HUDEP-2 (cell line): ENCODE measurements around the gene SCAMP2.
"Not testable (repeated sequence)": the region's sequence is repeated elsewhere in the genome, so short reads cannot be mapped to it uniquely, and the experiment has no call there.

ENCODE experiments used
- DNase-seq, 76 experiments: peaks; one replicate each; lab custom pipeline; 2025; ENCODE audit not compliant: unreplicated experiment in 76 of 76; lab: John Stamatoyannopoulos, UW

Gene SCAMP2, protein sequence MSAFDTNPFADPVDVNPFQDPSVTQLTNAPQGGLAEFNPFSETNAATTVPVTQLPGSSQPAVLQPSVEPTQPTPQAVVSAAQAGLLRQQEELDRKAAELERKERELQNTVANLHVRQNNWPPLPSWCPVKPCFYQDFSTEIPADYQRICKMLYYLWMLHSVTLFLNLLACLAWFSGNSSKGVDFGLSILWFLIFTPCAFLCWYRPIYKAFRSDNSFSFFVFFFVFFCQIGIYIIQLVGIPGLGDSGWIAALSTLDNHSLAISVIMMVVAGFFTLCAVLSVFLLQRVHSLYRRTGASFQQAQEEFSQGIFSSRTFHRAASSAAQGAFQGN

DNA sequence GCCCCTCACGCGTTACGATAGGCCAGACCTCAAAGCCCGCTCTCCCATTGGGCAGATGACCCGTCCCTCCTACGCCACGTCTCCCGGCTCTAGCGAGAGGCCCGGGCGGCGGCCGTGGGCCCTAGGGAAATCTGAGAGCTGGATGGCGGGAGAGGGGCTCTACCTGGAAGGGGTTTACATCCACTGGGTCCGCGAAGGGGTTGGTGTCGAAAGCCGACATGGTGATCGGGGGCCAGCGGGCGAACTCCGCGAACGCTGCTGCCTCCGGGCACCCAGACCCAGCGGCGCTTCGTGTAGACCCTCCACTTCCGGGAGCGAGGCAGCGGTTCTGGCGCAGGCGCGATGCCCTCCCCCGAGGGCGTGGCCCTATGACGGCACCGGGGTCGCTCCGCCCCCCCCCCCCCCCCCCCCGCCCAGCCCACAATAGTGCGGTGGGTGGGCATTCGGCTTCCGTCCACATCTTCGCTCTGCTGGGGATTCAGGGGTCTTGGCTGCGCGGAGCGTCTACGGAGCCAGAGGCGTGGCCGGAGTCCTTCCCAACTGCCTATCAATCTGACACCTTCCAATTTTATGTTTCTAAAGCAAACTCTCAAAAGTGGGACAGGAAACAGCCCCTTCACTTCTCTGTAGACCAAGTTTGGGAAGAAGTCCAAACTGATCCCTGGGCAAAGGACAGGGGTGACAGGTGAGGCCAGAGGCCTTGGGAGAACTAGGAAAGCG is at the start of gene SCAMP2:
Gene SCAMP2 (minus strand): TSS at position 330 of the 720 bp plus-strand sequence. CDS start 110 bp downstream, at position 220.
- DNase-seq: peak in 75 of 76 experiments; percentile 49 to 99 (median 85)

DNA sequence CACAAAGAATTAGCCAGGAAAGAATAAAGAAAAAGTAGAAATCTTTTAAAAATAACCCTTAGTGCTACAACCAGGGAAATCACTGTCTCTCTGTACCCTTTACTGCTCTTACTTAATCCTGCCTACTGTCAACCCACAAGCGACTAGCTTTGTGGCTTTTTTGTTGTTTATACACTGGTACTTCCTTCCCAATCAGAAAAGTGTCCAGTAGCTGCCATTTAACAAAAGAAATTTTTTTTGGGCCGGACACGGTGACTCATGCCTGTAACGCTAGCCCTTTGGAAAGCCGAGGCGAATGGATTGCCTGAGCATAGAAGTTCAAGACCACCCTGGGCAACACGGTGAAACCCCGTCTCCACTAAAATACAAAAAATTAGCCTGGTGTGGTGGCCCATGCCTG is 47.3 kb upstream of the SCAMP2 start:
- no peak for DNase-seq

DNA sequence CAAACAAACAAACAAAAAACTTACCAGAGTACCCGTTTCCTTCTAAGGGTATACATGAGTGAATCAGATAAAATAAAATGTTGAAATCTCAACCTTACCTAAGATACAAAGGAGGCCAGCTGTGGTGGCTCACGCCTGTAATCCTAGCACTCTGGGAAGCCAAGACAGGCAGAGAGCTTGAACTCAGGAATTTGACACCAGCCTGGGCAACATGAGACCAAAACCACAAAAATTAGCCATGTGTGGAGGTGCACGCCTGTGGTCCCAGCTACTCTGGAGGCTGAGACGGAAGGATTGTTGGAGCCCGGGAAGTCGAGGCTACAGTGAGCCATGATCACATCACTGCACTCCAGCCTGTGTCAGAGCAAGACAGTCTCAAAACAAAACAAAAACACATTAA is 44.5 kb upstream of the SCAMP2 start:
- no peak for DNase-seq

DNA sequence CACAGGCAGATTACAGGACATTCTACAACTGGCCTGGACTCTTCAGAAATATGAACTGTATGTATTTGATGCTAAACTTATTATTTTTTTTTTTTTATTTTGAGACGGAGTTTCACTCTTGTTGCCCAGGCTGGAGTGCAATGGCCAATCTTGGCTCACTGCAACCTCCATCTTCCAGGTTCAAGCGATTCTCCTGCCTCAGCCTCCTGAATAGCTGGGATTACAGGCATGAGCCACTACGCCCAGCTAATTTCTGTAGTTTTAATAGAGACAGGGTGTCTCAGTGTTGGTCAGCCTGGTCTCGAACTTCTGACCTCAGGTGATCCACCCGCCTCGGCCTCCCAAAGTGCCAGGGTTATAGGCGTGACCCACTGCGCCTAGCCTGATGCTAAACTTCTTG is 40.6 kb upstream of the SCAMP2 start:
- not testable (repeated sequence) for DNase-seq

DNA sequence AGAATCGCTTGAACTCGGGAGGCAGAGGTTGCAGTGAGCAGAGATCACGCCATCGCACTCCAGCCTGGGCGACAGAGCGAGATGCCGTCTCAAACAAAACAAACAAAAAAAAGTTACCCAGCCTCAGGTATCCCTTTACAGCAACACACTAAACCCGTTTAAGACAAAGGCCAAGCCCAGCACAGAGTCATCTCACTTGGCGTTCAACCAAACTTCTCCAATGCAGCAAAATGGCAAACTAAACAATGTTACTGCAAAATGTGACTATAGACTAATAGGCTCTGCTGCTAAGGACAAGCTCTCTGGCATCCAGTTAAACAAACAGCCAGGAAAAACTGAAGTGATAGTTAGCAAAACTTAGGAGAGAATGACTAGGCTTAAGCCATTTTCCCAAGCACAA is 39.9 kb upstream of the SCAMP2 start:
- DNase-seq: peak in 12 of 76 experiments; percentile 0 to 27 (median 12)

DNA sequence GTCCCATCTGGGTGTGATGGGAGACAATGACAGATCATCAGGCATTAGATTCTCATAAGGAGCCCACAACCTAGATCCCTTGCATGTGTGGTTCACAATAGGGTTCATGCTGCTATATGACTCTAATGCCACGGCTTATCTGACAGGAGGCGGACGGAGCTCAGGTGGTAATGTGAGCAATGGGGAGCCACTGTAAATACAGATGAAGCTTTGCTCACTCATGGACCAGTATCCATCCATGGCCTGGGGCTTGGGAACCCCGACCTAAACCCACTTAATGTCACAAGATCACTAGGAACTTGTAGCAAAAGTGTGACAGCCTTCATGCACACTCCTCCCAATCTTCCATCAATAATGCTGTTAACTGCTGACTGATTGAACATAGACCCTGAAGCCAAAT is 35.5 kb upstream of the SCAMP2 start:
- DNase-seq: no peak

DNA sequence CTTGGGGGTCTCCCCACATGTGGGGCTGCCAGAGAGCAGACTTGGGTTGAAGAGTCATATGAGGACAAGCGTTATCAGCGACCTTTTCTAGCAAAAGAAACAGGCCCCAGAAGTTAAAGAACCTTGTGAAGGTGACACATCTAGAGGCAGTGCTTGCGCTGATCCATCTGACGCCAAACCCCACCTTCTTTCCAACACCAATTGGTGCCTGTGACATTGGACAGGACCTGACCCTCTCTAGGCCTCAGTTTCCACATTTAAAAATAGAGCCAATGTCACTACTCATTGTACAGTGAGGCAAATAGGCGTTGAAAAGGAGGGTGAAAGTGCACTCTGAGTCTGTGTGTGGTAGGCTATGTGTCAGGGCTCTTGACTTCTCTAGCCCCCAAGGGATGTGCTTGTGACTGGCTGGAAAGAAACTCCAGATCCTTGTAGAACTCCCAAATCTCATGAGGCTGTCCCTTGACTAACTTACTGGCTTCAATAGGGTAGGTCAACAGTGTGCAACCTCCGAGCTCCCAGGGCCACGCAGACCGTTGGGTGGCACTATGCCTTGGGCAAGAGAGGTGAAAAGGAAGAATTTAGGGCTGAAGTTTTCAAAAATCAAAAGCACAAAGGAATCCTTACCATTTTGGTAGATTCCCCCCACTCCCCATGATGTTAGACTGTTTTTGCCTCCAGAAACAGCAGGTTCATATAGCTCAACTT is 34.2 kb upstream of the SCAMP2 start:
- DNase-seq: peak in 5 of 76 experiments; percentile 12 to 55 (median 35)

DNA sequence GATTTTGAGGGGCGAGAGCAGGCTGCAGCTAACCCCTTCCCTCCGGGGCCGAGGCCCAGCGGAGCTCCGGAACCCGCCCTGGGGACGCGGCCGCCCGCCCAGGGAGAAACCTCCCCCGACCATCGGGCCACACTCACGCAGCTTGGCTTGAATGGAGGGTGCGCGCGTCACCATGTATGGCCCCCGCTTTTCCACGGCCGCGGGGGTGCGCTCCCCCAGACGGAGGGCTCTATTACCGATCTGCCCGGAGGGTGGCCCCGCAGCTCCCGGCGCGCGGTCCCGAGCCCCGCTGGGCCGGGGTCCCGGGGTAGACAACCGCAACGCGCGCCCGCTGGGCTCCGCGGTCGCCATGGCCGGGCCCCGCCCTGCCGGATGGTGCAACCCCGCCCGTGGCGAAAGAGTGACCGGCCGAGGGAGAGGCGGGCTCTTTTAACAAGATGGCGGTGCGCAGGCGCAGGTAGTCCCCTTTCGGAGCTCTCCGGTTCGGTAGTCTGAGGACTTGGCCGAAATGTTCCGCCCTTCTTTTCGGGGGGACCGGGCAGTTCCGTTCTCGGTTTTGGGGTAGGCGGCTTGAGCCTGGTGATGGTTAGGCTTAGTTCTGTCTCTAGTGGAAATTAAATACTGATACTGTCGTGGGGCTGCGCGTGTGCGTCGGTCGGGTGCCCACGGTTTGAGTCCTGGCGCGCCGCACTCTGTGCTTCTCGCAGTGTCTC is 33.4 kb upstream of the SCAMP2 start, which contains the start of gene FAM219B:
Gene FAM219B (minus strand): TSS at position 402 of the 713 bp plus-strand sequence. CDS start 51 bp downstream, at position 351.
- peak in 74 of 76 experiments; percentile 27 to 89 (median 73) for DNase-seq

DNA sequence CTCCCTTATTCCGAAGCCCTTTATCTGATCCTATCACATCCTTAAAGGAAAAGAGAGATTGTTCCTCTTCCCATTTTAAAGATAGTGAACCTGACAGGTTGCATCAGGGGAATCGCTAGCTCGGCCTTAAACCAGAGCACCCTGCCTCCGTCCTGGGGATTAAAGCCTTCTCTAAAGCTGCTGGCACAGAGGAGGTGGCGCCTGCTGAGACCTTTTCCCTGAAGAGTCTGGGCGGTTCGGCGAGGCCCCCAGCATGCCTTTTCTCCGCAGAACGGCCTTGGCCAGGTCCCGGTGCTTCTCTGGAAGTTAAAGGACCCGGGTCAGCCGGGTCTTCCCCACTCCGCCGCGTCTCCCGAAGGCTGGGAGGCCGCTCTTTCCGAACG is 32.9 kb upstream of the SCAMP2 start:
- peak in 12 of 76 experiments; percentile 9 to 50 (median 22) for DNase-seq

DNA sequence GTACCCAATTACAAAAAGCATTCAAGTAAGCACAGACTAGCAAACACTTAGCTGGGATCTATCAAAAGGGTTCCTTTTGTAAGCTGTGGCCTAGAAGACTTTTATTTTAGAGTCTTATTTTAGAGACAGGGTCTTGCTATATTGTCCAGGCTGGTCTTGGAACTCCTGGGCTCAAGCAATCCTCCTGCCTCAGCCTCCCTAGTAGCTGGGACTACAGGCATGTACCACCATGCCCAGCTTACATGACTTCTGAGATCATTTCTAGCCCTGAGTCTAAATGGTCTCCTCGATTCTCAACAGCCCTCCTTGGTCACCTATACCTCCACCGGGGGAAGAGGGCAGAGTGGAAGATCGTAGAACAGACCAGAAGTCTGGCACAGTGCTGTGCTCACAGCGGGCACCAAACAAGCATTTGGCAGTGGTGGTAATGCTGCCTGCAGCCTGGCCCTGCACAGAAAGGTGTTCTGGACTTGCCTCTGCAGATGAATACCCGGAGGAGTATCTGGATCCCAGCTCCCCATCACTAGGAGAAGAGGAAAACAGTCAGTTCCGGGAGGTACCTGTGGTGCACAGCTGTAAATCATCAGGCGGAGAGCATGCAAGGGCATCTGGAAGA is 31.1 kb upstream of the SCAMP2 start:
- no peak for DNase-seq

DNA sequence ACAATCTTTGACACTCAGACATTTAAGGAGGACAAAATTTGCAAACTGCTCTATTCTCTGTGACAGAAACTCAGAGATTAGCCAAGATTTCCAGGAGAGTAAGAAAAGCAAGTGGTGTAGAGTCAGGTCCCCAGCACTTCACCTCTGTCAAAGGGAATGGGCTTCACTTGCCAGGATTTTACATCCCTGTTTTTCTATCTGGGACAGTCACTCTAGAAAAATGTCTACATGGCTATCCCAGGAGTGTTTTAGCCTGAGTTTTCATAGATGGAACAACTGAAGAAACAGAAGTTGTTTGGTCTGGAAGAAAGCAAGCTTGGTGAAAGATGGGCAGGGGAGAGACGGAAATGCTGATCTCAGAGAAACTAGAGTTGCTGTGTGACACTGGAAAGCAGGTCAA is 30.5 kb upstream of the SCAMP2 start:
- DNase-seq: no peak

DNA sequence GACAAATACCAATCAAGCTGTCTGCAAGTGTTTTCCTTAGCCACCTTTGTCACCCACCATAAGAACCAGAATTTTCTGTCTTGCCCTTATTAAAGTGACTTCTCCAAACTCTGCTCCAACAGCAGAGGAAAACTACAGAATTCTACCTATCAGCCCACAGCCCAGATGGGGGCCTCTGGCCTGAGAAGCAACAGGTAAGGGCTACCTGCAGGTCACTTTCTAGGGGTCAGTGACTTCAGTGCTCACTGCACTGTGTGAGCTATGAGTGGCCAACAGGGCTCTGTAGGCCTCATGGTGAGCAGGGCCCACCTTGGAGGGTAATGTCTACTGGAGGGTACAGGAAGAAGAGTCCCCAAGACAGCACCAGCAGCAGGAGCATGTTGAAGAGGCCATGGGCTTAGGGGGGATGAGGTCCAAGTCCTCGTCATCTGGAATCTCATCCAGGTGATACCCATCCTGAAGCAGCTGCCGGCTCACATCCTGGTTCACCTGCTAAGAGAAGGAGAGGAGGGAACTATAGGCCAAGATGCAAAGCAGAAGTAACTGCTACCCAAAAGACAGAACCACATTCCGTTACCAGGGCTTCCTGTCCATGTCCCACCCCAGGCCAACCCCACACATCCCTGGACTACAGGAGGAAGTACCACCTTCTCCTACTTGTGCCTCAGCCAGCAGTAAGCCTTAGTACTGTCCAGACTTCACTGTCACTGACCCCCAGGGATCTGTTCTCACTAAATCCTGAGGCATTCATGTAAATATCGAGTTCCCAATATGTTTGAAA is 29.3 kb upstream of the SCAMP2 start:
- DNase-seq: no peak

DNA sequence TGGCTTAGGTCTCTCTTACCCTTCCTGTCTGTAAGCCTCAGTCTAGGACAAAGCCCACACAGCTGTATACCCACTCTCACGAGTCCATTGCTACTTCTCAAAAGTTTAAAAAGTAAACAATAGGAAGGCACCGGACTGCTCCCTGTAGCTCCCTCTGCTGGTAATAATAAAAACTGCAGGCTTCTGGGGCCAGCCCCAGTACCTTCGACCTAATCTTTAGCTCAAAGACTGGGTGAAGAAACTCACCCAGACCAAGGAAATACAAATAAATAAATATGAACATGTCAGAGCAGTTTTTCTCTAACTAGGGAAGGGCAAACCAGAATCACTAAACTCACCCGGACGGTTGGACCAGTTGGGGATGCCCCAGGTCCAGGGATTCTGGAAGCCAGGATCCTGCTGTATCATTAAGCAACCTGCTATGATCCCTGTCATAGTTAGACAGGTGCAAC is 28.5 kb upstream of the SCAMP2 start:
- DNase-seq: peak in 49 of 76 experiments; percentile 4 to 66 (median 29)

DNA sequence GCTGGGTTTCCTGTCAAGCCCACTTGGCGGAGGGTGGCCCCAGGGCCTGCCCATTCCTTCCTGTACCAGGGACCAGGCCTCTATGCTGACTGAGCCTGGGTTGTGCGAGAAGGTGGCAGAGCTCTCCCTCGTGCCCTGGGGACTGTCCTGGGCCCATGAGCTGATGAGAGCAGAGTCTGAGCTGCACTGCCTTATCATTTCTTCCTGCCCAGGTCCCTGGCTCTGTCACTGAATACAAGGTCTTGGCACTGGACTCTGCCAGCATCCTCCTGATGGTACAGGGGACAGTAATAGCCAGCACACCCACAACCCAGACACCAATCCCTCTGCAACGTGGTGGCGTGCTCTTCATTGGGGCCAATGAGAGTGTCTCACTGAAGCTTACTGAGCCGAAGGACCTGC is 24.1 kb upstream of the SCAMP2 start:
- DNase-seq: no peak

DNA sequence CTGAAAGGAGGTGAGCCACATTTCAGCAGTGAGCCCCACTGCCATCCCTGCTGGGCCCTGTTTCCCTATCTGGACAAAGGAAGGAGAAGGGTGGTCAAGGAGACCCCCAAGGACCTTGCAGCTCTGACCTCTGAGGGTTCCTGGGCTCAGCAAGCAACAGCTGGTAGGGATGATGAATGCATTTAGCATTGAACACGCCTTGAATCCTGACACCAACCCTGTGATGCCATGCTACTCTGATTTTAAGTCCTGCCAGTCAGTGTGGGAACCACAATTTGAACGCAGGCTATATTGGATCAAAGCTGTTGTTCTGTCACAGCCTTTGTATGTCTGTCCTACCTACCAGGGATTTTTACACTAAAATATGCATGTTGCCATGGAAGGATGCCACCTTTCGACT is 23.2 kb upstream of the SCAMP2 start:
- DNase-seq: no peak

DNA sequence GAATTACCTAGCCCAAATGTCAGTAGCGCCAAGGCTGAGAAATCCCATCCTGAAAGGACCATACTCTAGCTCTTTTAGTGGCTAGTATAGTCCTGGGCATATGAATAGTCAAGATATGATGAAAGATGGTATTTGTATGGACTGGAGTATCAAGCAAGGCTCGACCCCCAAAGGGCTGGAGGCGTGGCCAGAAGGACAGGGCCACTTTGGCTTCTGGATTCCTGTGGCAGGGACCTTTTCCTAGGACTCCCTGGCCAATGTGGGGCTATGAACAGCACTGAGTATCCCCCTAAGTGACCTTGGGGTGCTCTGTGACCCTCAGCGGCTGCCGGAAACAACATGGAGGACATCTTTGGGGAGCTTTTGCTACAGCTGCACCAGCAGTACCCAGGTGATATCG is 22.7 kb upstream of the SCAMP2 start:
- no peak for DNase-seq

DNA sequence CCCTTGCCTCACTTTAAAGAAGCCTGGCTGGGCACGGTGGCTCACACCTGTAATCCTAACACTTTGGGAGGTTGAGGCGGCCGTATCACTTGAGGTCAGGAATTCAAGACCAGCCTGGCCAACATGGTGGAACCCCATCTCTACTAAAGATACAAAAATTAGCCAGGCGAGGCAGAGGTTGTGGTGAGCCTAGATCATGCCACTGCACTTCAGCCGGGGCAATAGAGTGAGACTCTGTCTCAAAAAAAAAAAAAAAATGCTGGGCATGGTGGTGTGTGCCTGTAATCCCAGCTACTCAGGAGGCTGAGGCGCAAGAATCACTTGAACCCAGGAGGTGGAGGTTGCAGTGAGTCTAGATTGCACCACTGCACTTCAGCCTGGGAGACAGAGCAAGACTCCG is 21.2 kb upstream of the SCAMP2 start:
- not testable (repeated sequence) for DNase-seq

DNA sequence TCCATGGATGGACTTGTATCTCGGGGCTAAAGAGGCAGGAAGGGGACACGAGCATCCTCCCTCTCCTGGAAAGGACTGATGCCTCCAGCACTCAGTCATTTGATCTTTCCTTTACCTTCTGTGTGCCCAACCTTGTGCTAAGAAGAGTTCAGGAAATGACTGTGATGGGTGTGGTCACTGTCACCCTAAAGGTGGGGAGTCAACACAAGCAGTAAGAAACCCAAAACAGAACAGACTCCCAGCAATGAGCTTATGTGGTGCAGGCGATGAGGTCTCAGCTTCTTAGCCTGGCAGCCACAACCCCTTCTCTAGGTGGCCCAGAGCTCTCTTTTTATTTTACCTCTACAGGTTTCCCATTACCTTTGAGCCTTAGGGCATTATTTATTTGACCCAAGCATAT is 20.5 kb upstream of the SCAMP2 start:
- no peak for DNase-seq

DNA sequence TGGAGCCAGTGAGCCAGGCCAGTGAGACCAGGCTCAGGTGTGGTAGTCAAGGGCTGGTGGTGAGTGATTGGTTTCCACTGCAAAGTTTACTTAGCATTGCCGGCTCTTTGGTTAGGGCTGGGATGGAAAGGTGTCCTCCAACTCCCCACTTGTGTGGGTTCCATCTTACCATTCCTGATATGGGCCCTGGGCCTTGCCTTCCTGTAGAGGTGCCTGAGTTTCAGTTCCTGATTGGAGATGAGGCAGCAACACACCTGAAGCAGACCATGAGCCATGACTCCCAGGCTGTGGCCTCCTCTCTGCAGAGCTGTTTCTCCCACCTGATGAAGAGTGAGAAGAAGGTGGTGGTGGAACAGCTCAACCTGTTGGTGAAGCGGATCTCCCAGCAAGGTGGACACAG is 19.8 kb upstream of the SCAMP2 start:
- DNase-seq: no peak
